HepG2 (cell line): ENCODE results near the gene SLC26A5. TPM values are rescaled to one million over a fixed set of nuclear protein-coding genes. Genes with fewer than 3 reads are reported as not detected.
"Not testable (repeated sequence)": the region's sequence is repeated elsewhere in the genome, so short reads cannot be mapped to it uniquely, and the experiment has no call there.

ENCODE experiments used
- ATAC-seq: fragments of 200-7000 bp; cut with Tn5 transposase; 3 replicates; pipeline ENCODE4 v1.9.1; 2020; ENCODE audit warnings: mild to moderate bottlenecking, moderate library complexity
- BruUV-seq: library from RNA; stranded (reverse); fragments of 400-500 nt; replicated peaks from 2 replicates; lab custom pipeline; 2021; lab: Mats Ljungman, UMichigan
- CTCF ChIA-PET: fragments of 300-600 bp; formaldehyde crosslinking; extraction: SDS; loops from one replicate; lab custom pipeline; 2021; ENCODE audit warnings: low total read pairs, inconsistent platforms, low intra/inter-chr PET ratio; lab: Yijun Ruan, JAX
- POLR2A ChIA-PET: fragments of 350-600 bp; sonication (Branson Sonifier 250); formaldehyde crosslinking; loops from one replicate; lab custom pipeline; 2020; ENCODE audit warnings: antibody characterized with exemption, inconsistent platforms; lab: Yijun Ruan, JAX
- DNase-seq: peaks from one replicate; pipeline ENCODE4 v3.0.0-alpha.2; 2015; ENCODE audit warnings: low spot score
- FAIRE-seq: peaks from 3 replicates; lab custom pipeline; 2011; peaks lifted over from hg19 to GRCh38; lab: Jason Lieb, UNC
- H2AFZ ChIP-seq: one replicate; pipeline ENCODE4 v1.6.1; 2011; ENCODE audit warnings: low read length, inconsistent platforms
- H3K27ac ChIP-seq: fragments of 300-600 bp; 3 replicates; pipeline ENCODE4 v1.8.0; 2011; ENCODE audit warnings: mixed run types, mild to moderate bottlenecking, mixed read lengths, low read length, inconsistent platforms; ENCODE audit not compliant: insufficient read depth; ENCODE audit errors: extremely low read length
- H3K27me3 ChIP-seq, 2 experiments: fragments of 200-600 bp in 1 of 2; 2 replicates in 1 of 2; 3 replicates in 1 of 2; pipeline versions ENCODE4 v1.6.0 to v1.8.0; 2011; ENCODE audit warnings: low read length in 2 of 2, mild to moderate bottlenecking in 2 of 2, moderate library complexity in 2 of 2, inconsistent platforms in 1 of 2; ENCODE audit not compliant: insufficient read depth in 2 of 2, control insufficient read depth in 1 of 2
- H3K36me3 ChIP-seq, 2 experiments: fragments of 200-600 bp in 1 of 2; replicated peaks in 1 of 2; 2 replicates in 1 of 2; 3 replicates in 1 of 2; pipeline versions ENCODE4 v1.5.1 to v1.8.0; 2011; ENCODE audit warnings: low read length in 2 of 2, inconsistent platforms in 1 of 2; ENCODE audit not compliant: insufficient read depth in 2 of 2, control insufficient read depth in 1 of 2
- H3K4me1 ChIP-seq: 2 replicates; pipeline ENCODE4 v1.5.1; 2012; ENCODE audit warnings: low read length, inconsistent platforms; ENCODE audit not compliant: insufficient read depth
- H3K4me2 ChIP-seq: 2 replicates; pipeline ENCODE4 v1.6.0; 2011; ENCODE audit warnings: low read depth, low read length, inconsistent platforms
- H3K4me3 ChIP-seq, 3 experiments: fragments of 200-600 bp in 1 of 3; sonication (generic), shearing (Covaris generic) in 1 of 3; replicated peaks in 1 of 3; 2 replicates each; pipeline ENCODE4 v1.5.1; 2011 to 2016; ENCODE audit warnings: low read length in 3 of 3, inconsistent platforms in 2 of 3, low read depth in 2 of 3, mild to moderate bottlenecking in 2 of 3, control low read depth in 1 of 3, mixed read lengths in 1 of 3; ENCODE audit not compliant: insufficient read depth in 1 of 3
- H3K79me2 ChIP-seq: one replicate; pipeline ENCODE4 v1.6.1; 2011; ENCODE audit warnings: low read length, inconsistent platforms; ENCODE audit not compliant: insufficient read depth
- H3K9ac ChIP-seq: 2 replicates; pipeline ENCODE4 v1.6.0; 2011; ENCODE audit warnings: mild to moderate bottlenecking, low read depth, low read length, inconsistent platforms; ENCODE audit not compliant: insufficient read depth
- H3K9me3 ChIP-seq: 2 replicates; pipeline ENCODE4 v1.5.1; 2012; ENCODE audit warnings: mild to moderate bottlenecking, low read length
- H4K20me1 ChIP-seq: 2 replicates; pipeline ENCODE4 v1.6.0; 2011; ENCODE audit warnings: inconsistent platforms, mild to moderate bottlenecking, low read length, moderate library complexity; ENCODE audit not compliant: insufficient read depth
- TMF1 ChIP-seq: sonication (generic); formaldehyde crosslinking; IDR thresholded peaks from 2 replicates; pipeline ENCODE4 v1.8.1; 2022; ENCODE audit warnings: low read depth, missing genetic modification reagents
- U2AF1 ChIP-seq: fragments of 200-400 bp; formaldehyde crosslinking; optimal IDR thresholded peaks from 2 replicates; pipeline ENCODE3; 2017; ENCODE audit warnings: mild to moderate bottlenecking, low read depth, low read length
- ZNF260 ChIP-seq: sonication (generic); formaldehyde crosslinking; IDR thresholded peaks from 2 replicates; pipeline ENCODE4 v1.4.0; 2020; ENCODE audit warnings: missing genetic modification reagents, low read depth, mild to moderate bottlenecking, borderline replicate concordance
- WGBS: methylation state at CpG from one replicate; pipeline ENCODE4 v1.1.6; 2017; ENCODE audit warnings: low lambda C conversion rate; 5-methylcytosine and 5-hydroxymethylcytosine counted together
- in situ Hi-C: cut with HindIII; loops from 2 replicates; pipeline ENCODE4 v1.10.0; 2017; ENCODE audit warnings: low pct_unique_long_range_greater_than_20kb; ENCODE audit not compliant: extremely low pct_ligation_motif_present
- intact Hi-C: fragments of 100-400 bp; cut with micrococcal nuclease; formaldehyde crosslinking; loops from one replicate; pipeline ENCODE4 v1.10.0; 2022; ENCODE audit not compliant: unreplicated experiment
- polyA plus RNA-seq, 8 experiments: library from polyadenylated mRNA; depleted of rRNA in 3 of 8; stranded (reverse) in 7 of 8; unstranded in 1 of 8; fragments of >200 nt; fragmentation: Illumina TruSeq in 4 of 8; extraction: Trizol in 4 of 8; gene quantifications; 2 replicates each; pipeline versions ENCODE4 v1.2.1 to v1.2.3, GENCODE V29; 2011 to 2016; ENCODE audit warnings: low read depth in 4 of 8, missing spikeins in 1 of 8, mixed read lengths in 1 of 8; ENCODE audit not compliant: insufficient read depth in 1 of 8
- total RNA-seq, 5 experiments: library from RNA; depleted of rRNA; stranded (reverse); fragments of >200 nt; fragmentation: Illumina TruSeq; extraction: Trizol; gene quantifications; 2 replicates each; pipeline ENCODE4 v1.2.3, GENCODE V29; 2016; ENCODE audit warnings: low read depth in 1 of 5
- TF ChIP-seq, protein P1 (sequence below): sonication (generic); formaldehyde crosslinking; IDR thresholded peaks from 2 replicates; pipeline ENCODE4 v1.8.1; 2023; ENCODE audit warnings: mild to moderate bottlenecking, missing genetic modification reagents
- TF ChIP-seq, protein P2 (sequence below): sonication (generic); formaldehyde crosslinking; IDR thresholded peaks from 2 replicates; pipeline ENCODE4 v1.5.1; 2020; ENCODE audit warnings: missing genetic modification reagents, mild to moderate bottlenecking, borderline replicate concordance
- TF ChIP-seq, protein P3 (sequence below): sonication (generic); formaldehyde crosslinking; IDR thresholded peaks from 2 replicates; pipeline ENCODE4 v1.4.0; 2020; ENCODE audit warnings: missing genetic modification reagents
- TF ChIP-seq, protein P4 (sequence below): sonication (generic); formaldehyde crosslinking; IDR thresholded peaks from 2 replicates; pipeline ENCODE4 v1.5.1; 2020; ENCODE audit warnings: missing genetic modification reagents, mild to moderate bottlenecking, borderline replicate concordance

Gene SLC26A5
- total and polyA plus RNA-seq, 2 of the 13 experiments (the other 11 are each of a cell fraction or from before 2014, with no cell fraction given): 0.08 to 0.11 TPM

DNA sequence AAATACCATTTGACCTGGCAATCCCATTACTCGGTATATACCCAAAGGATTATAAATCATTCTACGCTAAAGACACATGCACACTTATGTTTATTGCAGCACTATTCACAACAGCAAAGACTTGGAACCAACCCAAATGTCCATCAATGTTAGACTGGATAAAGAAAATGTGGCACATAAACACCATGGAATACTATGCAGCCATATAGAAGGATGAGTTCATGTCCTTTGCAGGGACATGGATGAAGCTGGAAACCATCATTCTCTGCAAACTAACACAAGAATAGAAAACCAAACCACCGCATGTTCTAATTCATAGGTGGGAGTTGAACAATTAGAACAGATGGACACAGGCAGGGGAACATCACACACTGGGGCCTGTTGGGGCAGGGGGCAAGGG lies 40.9 kb upstream of the SLC26A5 start:
- H3K4me2 ChIP-seq, BruUV-seq, POLR2A ChIA-PET, H4K20me1 ChIP-seq, FAIRE-seq, H3K9ac ChIP-seq, H3K79me2 ChIP-seq, DNase-seq, intact Hi-C loops, CTCF ChIA-PET, ATAC-seq, H3K27me3 ChIP-seq, H2AFZ ChIP-seq, in situ Hi-C loops, H3K27ac ChIP-seq, H3K9me3 ChIP-seq, H3K4me3 ChIP-seq: not testable (repeated sequence)
- 94% methylated on average over 3 of the region's 3 CpGs for WGBS
- Histone ChIP-seq H3K36me3 (peaks cover 1 to 50% of the 10 kb centered on the region in 2 experiments; a peak in 4 of 5 replicates), H3K4me1 (peaks cover 20% of the 10 kb centered on the region)
- peak; percentile 93; the same call in 1 of the 2 replicates for TF ChIP-seq ZNF260 (CRISPR knock-in tag)

DNA sequence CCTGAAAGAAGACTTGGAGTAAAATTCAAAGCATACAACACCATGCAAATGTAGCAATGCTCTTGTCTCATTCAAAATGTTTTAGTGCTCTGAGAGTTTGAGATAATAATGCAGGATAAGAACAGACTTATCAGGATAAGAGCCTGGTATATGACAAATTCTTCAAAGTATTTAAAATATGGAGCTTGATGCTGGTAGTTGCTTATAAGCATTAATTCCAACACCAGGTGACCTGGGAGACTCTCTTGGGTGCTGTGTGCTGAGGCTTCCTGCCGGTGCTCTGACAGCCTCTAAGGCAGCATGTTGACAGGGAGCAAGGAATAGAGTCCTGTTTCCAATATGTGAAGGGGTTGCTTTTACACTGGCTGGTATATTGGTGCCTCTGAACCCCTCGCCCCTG lies 34.8 kb upstream of the SLC26A5 start:
- Histone ChIP-seq H3K36me3 (peaks cover 1 to 35% of the 10 kb centered on the region in 2 experiments; a peak in 3 of 5 replicates), H3K9ac (no peak overlapping the region), H3K27ac (no peak overlapping the region), H4K20me1 (peaks cover 2% of the 10 kb centered on the region; the same call in 1 of the 2 replicates), H3K4me1 (no peaks in the 10 kb centered on the region), H3K4me3 (no peak overlapping the region), H2AFZ (no peak overlapping the region), H3K4me2 (no peak overlapping the region), H3K79me2 (no peaks in the 10 kb centered on the region), H3K27me3 (no peaks in the 10 kb centered on the region), H3K9me3 (no peaks in the 10 kb centered on the region)
- BruUV-seq: no TSS peak
- ChIA-PET CTCF (no interaction called here), POLR2A (no interaction called here)
- 64% methylated on average over 2 of the region's 2 CpGs for WGBS
- no peak for FAIRE-seq
- in situ Hi-C loops (no loop called here), intact Hi-C loops (no loop called here)
- DNase-seq: no peak
- ATAC-seq: no peak; the same call in 2 of the 3 replicates
- TF ChIP-seq, protein P1, sequence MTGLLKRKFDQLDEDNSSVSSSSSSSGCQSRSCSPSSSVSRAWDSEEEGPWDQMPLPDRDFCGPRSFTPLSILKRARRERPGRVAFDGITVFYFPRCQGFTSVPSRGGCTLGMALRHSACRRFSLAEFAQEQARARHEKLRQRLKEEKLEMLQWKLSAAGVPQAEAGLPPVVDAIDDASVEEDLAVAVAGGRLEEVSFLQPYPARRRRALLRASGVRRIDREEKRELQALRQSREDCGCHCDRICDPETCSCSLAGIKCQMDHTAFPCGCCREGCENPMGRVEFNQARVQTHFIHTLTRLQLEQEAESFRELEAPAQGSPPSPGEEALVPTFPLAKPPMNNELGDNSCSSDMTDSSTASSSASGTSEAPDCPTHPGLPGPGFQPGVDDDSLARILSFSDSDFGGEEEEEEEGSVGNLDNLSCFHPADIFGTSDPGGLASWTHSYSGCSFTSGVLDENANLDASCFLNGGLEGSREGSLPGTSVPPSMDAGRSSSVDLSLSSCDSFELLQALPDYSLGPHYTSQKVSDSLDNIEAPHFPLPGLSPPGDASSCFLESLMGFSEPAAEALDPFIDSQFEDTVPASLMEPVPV (CRISPR knock-in tag): no peak
- TF ChIP-seq U2AF1: no peak
- TF ChIP-seq, protein P2, sequence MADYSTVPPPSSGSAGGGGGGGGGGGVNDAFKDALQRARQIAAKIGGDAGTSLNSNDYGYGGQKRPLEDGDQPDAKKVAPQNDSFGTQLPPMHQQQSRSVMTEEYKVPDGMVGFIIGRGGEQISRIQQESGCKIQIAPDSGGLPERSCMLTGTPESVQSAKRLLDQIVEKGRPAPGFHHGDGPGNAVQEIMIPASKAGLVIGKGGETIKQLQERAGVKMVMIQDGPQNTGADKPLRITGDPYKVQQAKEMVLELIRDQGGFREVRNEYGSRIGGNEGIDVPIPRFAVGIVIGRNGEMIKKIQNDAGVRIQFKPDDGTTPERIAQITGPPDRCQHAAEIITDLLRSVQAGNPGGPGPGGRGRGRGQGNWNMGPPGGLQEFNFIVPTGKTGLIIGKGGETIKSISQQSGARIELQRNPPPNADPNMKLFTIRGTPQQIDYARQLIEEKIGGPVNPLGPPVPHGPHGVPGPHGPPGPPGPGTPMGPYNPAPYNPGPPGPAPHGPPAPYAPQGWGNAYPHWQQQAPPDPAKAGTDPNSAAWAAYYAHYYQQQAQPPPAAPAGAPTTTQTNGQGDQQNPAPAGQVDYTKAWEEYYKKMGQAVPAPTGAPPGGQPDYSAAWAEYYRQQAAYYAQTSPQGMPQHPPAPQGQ (CRISPR knock-in tag): no peak
- no peak for TF ChIP-seq TMF1 (CRISPR knock-in tag)
- TF ChIP-seq, protein P3, sequence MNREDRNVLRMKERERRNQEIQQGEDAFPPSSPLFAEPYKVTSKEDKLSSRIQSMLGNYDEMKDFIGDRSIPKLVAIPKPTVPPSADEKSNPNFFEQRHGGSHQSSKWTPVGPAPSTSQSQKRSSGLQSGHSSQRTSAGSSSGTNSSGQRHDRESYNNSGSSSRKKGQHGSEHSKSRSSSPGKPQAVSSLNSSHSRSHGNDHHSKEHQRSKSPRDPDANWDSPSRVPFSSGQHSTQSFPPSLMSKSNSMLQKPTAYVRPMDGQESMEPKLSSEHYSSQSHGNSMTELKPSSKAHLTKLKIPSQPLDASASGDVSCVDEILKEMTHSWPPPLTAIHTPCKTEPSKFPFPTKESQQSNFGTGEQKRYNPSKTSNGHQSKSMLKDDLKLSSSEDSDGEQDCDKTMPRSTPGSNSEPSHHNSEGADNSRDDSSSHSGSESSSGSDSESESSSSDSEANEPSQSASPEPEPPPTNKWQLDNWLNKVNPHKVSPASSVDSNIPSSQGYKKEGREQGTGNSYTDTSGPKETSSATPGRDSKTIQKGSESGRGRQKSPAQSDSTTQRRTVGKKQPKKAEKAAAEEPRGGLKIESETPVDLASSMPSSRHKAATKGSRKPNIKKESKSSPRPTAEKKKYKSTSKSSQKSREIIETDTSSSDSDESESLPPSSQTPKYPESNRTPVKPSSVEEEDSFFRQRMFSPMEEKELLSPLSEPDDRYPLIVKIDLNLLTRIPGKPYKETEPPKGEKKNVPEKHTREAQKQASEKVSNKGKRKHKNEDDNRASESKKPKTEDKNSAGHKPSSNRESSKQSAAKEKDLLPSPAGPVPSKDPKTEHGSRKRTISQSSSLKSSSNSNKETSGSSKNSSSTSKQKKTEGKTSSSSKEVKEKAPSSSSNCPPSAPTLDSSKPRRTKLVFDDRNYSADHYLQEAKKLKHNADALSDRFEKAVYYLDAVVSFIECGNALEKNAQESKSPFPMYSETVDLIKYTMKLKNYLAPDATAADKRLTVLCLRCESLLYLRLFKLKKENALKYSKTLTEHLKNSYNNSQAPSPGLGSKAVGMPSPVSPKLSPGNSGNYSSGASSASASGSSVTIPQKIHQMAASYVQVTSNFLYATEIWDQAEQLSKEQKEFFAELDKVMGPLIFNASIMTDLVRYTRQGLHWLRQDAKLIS: no peak
- TF ChIP-seq, protein P4, sequence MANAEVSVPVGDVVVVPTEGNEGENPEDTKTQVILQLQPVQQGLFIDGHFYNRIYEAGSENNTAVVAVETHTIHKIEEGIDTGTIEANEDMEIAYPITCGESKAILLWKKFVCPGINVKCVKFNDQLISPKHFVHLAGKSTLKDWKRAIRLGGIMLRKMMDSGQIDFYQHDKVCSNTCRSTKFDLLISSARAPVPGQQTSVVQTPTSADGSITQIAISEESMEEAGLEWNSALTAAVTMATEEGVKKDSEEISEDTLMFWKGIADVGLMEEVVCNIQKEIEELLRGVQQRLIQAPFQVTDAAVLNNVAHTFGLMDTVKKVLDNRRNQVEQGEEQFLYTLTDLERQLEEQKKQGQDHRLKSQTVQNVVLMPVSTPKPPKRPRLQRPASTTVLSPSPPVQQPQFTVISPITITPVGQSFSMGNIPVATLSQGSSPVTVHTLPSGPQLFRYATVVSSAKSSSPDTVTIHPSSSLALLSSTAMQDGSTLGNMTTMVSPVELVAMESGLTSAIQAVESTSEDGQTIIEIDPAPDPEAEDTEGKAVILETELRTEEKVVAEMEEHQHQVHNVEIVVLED: no peak
